Stimulated activated CD4-positive, alpha-beta T cell treated with anti-CD3 and anti-CD28 coated beads, Interleukin-15, amount 100 ng/mL, for 48 hours (primary cell): ENCODE data around the gene A1BG.
"Not testable (repeated sequence)": the region's sequence is repeated elsewhere in the genome, so short reads cannot be mapped to it uniquely, and the experiment has no call there.

ENCODE experiments used
- DNase-seq, 2 donors: peaks; one replicate each; pipeline ENCODE4 v3.0.0-alpha.2; 2020; ENCODE audit warnings: low read depth in 2 of 2

A1BG gene

DNA sequence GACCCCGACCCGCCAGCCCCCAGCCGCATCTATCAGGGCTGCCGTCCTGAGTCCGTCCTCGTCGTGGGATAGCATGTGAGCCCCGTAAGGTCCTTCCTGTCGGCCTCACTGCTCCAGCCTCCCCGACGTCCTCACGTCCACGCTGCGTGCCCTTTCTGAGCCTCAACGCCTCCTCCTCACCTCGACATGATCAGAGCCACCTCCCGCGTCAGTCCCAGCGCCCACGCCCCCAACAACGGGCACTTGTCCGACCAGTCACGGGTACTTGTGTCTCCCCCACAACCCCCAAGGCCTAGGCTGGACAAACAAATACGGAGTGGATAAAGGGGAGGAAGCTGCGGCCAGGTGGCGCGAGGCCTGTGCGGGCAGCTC, 8.6 kb upstream of the A1BG start:
- DNase-seq, result peak in 1 of 2 donors; percentile 35

GRCh38 chr19:58357481-58358145, 4.3 kb upstream of the A1BG start:
- no peak for DNase-seq

DNA sequence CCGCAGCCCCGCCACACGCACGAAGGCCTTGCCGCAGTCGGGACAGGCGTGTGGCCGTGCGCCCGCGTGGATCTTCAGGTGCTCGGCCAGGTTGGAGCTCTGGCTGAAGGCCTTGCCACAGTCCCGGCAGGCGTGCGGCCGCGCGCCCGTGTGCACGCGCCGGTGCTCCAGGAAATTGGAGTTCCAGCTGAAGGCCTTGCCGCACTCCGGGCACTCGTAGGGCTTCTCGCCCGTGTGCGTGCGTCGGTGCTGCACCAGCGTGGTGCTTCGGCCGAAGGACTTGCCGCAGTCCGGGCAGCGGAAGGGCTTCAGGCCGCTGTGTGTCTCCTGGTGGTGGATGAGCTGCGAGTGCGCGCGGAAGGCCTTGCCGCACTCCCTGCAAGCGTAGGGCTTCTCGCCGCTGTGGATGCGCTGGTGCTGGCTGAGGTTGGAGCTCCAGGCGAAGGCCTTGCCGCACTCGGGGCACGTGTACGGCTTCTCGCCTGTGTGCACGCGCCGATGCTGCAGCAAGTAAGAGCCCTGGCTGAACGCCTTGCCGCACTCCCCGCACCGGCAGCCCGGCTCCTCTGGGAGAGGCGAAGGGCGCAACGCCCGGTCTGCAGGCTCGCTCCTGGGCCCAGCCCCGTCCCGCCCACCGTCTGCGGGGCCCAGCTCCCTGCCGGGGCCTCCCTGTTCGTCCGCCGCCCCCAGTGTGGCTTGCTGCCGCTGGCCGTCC, 3.6 kb upstream of the A1BG start:
- no peak for DNase-seq

- no peak for DNase-seq
Observed at GRCh38 chr19:58355908-58356765, 2.8 kb upstream of the A1BG start.

GRCh38 chr19:58355215-58355796, 2.0 kb upstream of the A1BG start:
- no peak for DNase-seq

- DNase-seq, result no peak
Observed at GRCh38 chr19:58354478-58355030, 1.3 kb upstream of the A1BG start.

DNA sequence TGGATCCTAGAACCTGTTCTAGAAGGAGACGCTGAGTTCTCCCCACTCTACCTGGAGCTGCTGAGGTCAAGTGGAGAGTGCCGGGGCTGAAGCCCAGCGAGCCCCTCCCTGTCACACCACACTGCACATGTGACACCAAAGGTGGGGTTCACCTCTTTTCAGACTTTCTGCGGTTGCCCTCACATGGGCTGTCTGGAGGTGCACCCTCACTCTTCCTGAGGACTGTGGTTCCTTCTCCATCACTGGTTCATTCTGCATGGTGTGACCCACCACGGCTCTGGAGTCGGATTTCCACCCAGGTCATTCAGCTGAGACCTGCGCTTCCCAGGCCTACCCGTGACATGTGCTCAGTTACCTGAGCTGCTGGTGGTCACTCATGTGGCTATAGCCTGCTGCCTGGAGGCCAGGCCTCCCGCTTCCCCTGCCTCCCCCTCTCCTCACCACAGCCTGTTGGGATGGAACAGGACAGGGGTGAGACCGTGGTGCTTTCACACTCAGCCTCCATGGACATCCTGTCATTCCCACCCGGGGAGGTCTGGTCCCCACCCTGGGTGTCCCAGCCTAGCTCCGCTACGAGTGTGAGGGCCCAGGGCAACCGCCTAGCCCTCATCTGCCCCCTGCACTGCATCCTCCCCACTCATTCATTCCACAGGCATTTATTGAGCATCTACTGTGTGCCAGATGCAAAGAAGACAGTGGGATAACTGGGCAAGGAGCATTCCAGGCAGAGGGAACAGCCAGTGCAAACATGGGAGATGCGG, 605 bp upstream of the A1BG start:
- DNase-seq, result no peak

- no peak for DNase-seq
Observed at GRCh38 chr19:58351990-58352755, 1.1 kb downstream of the A1BG start.

- no peak for DNase-seq
Observed at GRCh38 chr19:58351558-58351878, 1.8 kb downstream of the A1BG start.

DNA sequence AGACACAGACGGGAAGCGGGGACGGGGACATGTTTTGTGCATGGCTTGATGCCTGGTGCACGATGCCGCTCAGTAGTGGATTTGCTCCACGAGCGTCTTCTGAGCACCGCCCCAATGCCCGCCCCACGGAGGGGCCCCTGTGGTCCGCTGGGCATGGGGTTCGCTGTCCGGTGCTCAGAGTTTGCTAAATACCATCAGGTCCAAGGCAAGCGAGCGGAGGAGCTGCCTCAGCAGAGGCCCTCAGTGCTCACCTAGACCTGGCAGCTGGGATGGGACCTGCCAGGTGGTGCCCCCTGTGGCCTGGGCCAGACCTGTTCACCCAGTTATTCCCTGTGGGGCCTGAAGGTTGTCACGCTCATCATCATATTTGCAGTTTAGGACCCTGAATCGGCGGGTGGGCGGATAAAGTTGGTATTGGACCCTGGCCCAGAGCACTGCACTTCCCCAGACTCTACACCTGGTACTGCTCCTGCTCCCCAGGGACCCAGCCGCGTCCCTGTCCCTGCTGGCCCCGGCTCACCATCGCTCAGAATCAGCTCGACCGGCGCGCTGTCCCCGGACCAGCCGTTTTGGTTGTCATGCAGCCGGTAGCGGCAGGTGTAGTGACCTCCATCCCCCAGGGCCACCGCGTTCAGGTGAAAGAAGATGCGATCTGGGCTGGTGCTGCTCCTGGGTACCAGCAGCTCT, 2.3 kb downstream of the A1BG start:
- no peak for DNase-seq

GRCh38 chr19:58350001-58350861, 3.1 kb downstream of the A1BG start:
- DNase-seq, result no peak

DNA sequence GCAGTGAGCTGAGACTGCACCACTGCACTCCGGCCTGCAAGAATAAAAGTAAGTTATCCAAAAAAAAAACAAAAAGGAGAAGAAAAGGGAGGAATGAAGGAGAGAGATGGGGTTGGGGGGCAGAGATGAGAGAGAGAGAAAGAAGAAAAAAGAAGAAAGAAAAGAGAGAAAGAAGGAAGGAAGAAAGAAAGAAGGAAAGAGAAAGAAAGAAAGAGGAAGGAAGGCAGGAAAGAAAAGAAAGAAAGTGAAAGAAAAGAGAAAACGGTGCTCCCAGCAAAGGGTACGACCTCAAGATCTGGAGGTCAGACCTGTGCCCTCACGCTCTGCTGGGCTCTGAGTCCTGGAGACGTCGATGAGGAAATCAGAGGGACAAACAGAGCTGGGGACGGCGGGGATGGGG, 3.7 kb downstream of the A1BG start:
- no peak for DNase-seq

DNA sequence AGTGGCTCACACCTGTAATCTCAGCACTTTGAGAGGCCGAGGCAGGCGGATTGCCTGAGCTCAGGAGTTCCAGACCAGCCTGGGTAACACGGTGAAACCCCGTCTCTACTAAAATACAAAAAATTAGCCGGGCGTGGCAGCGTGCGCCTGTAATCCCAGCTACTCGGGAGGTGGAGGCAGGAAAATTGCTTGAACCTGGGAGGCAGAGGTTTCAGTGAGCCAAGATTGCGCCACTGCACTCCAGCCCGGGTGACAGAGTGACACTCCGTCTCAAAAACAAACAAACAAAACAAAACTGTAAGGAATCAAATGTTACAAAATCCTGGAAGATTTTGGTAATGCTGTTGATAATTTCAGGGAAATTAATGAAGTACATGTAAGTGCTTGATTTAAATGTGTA, 5.2 kb downstream of the A1BG start:
- DNase-seq, result not testable (repeated sequence)

DNA sequence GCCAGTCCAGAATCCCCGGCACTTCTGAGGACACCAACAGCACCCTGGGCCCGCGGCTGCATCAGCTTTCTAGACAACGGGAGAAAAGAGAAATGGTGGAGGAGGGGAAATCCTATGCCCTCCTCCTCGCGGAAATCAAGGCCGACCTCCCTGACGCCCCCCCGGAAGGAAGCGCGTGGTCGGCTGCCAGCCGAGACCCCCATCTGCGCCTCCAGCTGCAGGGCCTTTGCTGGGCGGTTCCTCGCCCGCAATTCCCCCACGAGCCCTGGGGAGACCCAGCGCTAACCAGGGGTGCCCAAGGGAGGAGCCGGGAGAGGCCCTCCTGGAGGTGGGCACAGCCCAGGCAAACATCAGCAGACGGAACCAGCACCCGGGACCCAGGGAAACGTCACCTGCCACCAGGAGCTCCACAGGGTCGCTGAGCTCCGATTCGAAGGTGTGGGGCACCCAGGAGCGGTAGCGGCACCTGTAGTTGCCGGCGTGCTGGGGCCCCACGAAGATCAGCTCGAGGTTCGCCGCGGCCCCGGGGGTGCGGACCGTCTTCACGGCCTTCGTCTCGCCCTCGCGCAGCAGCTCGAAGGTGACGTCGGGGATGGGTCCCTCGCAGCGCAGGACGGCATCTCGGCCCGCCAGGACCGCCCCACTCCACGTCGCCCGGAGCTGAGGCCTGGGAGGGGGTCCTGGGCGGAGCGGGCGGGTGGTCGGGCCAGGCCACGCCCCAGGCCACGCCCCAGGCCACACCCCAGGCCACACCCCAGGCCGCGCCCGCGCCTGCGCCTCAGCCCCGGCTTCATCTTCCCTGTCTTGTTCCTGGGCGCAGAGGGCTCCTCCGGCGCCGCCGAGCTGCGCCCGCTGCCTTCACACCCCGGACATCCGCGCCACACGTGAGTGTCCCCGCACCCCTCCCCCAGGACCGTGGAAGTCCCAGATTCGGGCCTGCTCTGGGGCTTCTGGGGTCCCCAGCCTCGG, 6.0 kb downstream of the A1BG start:
- peak; percentile 38 to 50 for DNase-seq

DNA sequence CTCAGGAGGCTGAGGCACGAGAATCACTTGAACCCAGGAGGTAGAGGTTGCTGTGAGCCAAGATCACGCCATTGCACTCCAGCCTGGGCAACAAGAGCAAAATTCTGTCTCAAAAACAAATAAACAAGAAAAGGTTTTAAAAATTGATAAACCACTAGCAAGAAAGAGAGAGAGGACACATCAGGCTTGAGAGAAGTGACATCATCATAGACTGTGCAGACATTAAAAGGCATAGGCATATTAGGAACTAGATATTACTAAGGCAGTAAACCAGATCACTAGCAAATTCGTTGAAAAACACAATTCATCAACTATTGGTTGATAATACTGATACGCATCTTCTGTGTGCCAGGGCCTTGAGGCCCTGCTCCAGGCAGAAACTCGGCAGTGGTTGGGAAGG, 7.7 kb downstream of the A1BG start:
- DNase-seq, result no peak

GRCh38 chr19:58338825-58339558, 14.3 kb downstream of the A1BG start:
- no peak for DNase-seq

GRCh38 chr19:58338336-58338735, 15.0 kb downstream of the A1BG start:
- no peak for DNase-seq
